Lower leg skin (tissue), 3 donors: ENCODE data around the gene ITPA.

ENCODE experiments used
- CTCF ChIP-seq, 3 donors: fragments of 450-650 bp; IDR thresholded peaks; one replicate each; pipeline ENCODE4 v1.5.1; 2016; ENCODE audit warnings: antibody characterized with exemption in 3 of 3, mild to moderate bottlenecking in 3 of 3, moderate library complexity in 2 of 3
- POLR2A ChIP-seq, 2 donors: fragments of 450-650 bp; IDR thresholded peaks; one replicate each; pipeline ENCODE4 v1.6.1; 2016 to 2017; ENCODE audit warnings: antibody characterized with exemption in 2 of 2, mild to moderate bottlenecking in 1 of 2, moderate library complexity in 1 of 2

DNA sequence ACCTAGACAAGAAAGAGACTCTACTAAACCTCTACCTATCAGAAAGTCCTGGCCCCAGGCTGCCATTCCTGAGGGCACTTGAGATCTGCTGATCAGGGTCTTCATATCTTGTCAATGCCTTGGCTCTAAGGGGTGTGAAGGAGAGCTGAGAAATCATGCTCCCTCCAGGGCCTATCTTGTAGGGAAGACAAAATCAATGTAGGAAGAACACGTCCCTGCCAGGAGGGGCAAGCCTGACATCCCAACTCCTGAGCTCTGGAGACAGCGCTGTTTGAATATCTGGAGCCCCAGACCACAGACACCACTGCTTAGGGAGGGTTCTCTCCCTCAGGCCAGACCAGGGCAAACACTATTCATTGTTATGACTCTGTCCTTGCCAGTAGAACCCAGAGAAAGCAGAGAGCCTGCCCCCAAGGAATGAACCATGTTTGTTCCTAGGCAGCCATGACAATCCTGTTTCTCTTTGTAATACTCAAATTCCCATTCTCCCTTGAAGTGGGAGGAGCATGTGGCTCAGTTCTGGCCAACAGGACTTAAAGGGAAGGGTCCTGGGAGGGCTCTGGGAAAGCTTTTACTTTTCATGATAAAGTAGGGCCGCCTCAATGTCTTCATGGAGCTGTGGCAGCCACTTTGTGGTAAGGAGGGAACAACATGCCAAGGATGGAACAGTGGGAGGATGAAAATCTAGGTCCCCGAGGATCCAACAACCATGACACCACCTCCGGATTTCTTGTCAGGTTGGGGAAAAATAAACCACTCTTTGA is 47.8 kb upstream of the ITPA start:
- TF ChIP-seq CTCF (IDR thresholded peaks at IDR 0.05) (no peak), POLR2A (IDR thresholded peaks at IDR 0.05) (no peak)
